ENCODE data around the gene TANC1. TPM values are rescaled to one million over a fixed set of nuclear protein-coding genes. Genes with fewer than 3 reads are reported as not detected.

Gene TANC1
- total RNA-seq, 1 experiment from 2014 or later = 2.5 TPM

- Histone ChIP-seq H3K9ac (ENCODE audit: extremely low read depth, insufficient read length, low read length) (no peak overlapping the region), H2AFZ (ENCODE audit: low read length) (no peak overlapping the region), H3K4me2 (ENCODE audit: insufficient read depth, insufficient read length, low read length) (no peak overlapping the region), H2BK20ac (ENCODE audit: low read depth, low read length, poor library complexity, severe bottlenecking) (no peak overlapping the region), H4K91ac (ENCODE audit: insufficient read length, low read depth, low read length) (no peak overlapping the region), H2BK120ac (ENCODE audit: low read depth, low read length, poor library complexity, severe bottlenecking) (no peak overlapping the region), H4K20me1 (ENCODE audit: control insufficient read depth, insufficient read depth, insufficient read length) (no peaks in the 10 kb centered on the region), H3K4me1 (ENCODE audit: insufficient read depth, low read length) (no peaks in the 10 kb centered on the region), H3K79me2 (ENCODE audit: insufficient read depth, low read length) (no peaks in the 10 kb centered on the region), H4K8ac (replicated peaks; ENCODE audit: insufficient read length, low read depth, low read length) (no peak overlapping the region), H2BK15ac (ENCODE audit: low read depth, low read length) (0 out of 2 replicates have a peak overlapping the region, but pooled peaks have one; percentile 3), H3K23ac (ENCODE audit: insufficient read length, low read depth, low read length) (no peak overlapping the region), H3K9me3 (ENCODE audit: control insufficient read depth, low read depth, low read length) (no peaks in the 10 kb centered on the region), H2BK5ac (ENCODE audit: insufficient read length, low read length) (no peak overlapping the region), H4K5ac (ENCODE audit: insufficient read length, low read depth, low read length) (no peak overlapping the region), H3K27me3 (ENCODE audit: insufficient read depth, low read length) (peaks cover 8% of the 10 kb centered on the region; the same call in 1 of the 2 replicates), H2BK12ac (ENCODE audit: insufficient read length, low read depth, low read length) (no peak overlapping the region), H3K14ac (ENCODE audit: insufficient read depth, low read length) (no peak overlapping the region), H3K27ac (ENCODE audit: insufficient read length, low read depth, low read length) (no peak overlapping the region), H3T11ph (ENCODE audit: low read length) (no peak overlapping the region), H3K4ac (ENCODE audit: low read depth, low read length) (no peak overlapping the region), H3K18ac (ENCODE audit: insufficient read length, low read depth, low read length) (no peak overlapping the region), H3K56ac (ENCODE audit: insufficient read length, low read depth, low read length) (no peak overlapping the region), H3K79me1 (ENCODE audit: insufficient read depth, low read depth, low read length, poor library complexity, severe bottlenecking) (no peaks in the 10 kb centered on the region), H2AK5ac (ENCODE audit: insufficient read length, low read length) (no peak overlapping the region), H3K23me2 (ENCODE audit: insufficient read length, low read depth, low read length, poor library complexity, severe bottlenecking) (peaks cover 18% of the 10 kb centered on the region)
- Mint-ChIP-seq H3K27me3 (ENCODE audit: low read depth) (peaks cover 61% of the 10 kb centered on the region), H3K4me3 (no peak overlapping the region), H3K36me3 (ENCODE audit: insufficient read depth in 1 of 3, low read depth in 3 of 3) (peaks cover 0 to 3% (median 0%) of the 10 kb centered on the region in 3 experiments; a peak in 2 of 7 replicates), H3K27ac (no peak overlapping the region), H3K4me1 (peaks cover 25 to 32% of the 10 kb centered on the region in 2 experiments), H3K9me3 (peaks cover 0 to 7% of the 10 kb centered on the region in 2 experiments; a peak in 3 of 5 replicates)
- WGBS (ENCODE audit: extremely low coverage, insufficient read length, low lambda C conversion rate) = no CpG with 5 or more reads among the region's 5 CpGs
- DNase-seq = no peak
- TF ChIP-seq, protein P1, sequence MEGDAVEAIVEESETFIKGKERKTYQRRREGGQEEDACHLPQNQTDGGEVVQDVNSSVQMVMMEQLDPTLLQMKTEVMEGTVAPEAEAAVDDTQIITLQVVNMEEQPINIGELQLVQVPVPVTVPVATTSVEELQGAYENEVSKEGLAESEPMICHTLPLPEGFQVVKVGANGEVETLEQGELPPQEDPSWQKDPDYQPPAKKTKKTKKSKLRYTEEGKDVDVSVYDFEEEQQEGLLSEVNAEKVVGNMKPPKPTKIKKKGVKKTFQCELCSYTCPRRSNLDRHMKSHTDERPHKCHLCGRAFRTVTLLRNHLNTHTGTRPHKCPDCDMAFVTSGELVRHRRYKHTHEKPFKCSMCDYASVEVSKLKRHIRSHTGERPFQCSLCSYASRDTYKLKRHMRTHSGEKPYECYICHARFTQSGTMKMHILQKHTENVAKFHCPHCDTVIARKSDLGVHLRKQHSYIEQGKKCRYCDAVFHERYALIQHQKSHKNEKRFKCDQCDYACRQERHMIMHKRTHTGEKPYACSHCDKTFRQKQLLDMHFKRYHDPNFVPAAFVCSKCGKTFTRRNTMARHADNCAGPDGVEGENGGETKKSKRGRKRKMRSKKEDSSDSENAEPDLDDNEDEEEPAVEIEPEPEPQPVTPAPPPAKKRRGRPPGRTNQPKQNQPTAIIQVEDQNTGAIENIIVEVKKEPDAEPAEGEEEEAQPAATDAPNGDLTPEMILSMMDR (conservative IDR thresholded peaks at IDR 0.05) = no peak
These were observed 3.3 kb upstream of the TANC1 start for GRCh38 chr2:158965107-158965506.
